Subcutaneous adipose tissue (tissue), 4 donors: ENCODE data around the gene B4GALT2. TPM values are rescaled to one million over a fixed set of nuclear protein-coding genes. Genes with fewer than 3 reads are reported as not detected.

Experiments used
- total RNA-seq, 4 donors: library from RNA; depleted of rRNA; stranded (reverse); fragments of >200 nt; gene quantifications; one replicate each; pipeline ENCODE4 v1.1.0, GENCODE V29; 2016
- TF ChIP-seq, protein P1 (sequence below): fragments of 450-650 bp; IDR thresholded peaks from one replicate; pipeline ENCODE4 v1.5.1; 2016; ENCODE audit warnings: low read depth, mild to moderate bottlenecking, control low read depth, antibody characterized with exemption, moderate library complexity

The B4GALT2 gene
- total RNA-seq, 4 donors from 2014 or later = 21.1 to 44.3 (median 26.7) TPM

DNA sequence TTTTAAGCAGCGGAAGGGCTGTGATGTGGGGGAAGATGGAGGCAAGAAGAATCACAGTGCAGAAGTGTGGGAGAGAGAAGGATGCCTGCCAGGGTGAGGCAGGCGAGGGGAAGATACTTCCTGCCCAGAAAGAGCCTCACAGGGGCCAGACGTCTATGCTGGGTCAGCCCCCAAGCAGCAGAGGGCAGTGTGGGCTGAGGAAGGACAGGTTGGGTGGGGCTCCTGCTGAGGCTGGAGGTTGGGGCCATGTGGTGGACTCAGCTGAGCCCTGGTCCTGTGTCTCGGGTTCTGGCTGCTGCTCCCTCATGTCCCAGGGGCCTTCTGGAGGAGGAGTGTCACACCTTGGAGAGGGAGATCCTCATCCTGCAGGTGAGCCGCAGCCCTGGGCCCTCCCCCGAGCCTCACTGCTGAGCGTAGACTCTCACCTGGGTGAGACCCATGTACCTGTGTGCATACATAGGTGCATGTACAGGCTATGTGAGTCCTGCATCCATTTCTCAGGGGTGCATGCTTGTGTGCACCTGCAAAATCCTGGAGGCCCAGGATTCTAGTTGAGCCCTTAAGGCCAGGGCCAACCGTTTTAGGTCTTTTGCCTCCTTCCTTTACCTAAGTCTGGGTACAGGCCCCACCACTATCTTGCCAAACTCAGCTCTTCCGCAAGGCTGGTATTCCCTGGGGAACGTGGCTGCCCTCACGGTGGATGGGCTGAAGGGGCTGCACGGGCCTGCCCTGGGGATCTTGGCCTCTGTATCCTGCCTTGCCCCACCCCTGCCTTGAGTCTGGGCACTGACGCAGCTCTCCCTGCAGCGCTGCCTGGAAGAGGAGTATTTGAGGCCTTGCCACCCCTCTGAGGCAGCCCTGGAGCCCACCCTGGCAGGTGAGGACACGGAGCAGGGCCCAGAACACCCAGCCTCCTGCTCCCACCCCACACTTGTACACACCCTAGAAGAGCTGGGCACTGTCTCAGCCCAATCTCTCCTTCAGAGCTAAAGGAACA lies 16.1 kb downstream of the B4GALT2 start:
- TF ChIP-seq, protein P1, sequence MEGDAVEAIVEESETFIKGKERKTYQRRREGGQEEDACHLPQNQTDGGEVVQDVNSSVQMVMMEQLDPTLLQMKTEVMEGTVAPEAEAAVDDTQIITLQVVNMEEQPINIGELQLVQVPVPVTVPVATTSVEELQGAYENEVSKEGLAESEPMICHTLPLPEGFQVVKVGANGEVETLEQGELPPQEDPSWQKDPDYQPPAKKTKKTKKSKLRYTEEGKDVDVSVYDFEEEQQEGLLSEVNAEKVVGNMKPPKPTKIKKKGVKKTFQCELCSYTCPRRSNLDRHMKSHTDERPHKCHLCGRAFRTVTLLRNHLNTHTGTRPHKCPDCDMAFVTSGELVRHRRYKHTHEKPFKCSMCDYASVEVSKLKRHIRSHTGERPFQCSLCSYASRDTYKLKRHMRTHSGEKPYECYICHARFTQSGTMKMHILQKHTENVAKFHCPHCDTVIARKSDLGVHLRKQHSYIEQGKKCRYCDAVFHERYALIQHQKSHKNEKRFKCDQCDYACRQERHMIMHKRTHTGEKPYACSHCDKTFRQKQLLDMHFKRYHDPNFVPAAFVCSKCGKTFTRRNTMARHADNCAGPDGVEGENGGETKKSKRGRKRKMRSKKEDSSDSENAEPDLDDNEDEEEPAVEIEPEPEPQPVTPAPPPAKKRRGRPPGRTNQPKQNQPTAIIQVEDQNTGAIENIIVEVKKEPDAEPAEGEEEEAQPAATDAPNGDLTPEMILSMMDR = no peak

- TF ChIP-seq, protein P1 = no peak
Observed at GRCh38 chr1:43995984-43996732, 17.1 kb downstream of the B4GALT2 start.

DNA sequence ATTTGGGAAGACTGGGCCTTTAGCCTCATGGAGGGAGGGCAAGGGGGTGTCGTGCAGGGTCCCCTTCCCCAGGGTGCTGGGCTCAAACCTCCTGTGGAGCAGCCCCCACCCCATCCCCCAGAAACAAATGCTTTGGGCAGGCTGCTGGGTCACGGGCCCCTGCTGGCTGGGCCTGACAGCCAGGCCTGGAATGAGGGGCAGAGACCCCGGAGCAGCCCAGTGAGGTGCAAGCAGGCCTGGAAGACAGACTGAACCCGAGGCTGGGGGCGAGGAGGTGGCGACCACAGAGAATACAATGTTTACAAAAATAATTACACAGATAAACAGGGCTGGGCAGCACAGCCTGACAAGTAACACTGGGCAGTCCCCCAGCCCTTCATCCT lies 17.7 kb downstream of the B4GALT2 start:
- TF ChIP-seq, protein P1 = no peak

GRCh38 chr1:43997295-43997999 lies 18.4 kb downstream of the B4GALT2 start:
- TF ChIP-seq, protein P1 = no peak

DNA sequence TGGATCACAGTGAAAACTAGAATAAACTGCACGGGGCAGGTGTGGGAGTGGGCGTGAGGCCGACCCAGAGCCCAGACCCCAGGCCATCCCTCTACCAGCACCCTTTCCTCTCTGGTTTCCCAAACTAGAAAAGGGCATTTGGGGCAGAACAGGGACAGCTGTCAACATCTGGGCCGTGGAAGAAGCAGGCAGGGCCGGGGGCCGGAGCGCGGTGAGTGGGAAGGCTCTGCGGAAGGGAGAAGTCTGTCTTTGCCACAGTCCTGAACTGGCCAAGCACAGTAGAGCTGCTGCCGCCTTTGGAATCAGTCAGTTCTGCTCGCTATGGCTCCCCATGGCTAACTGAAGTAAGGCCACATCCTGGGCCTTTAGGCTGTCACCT lies 19.0 kb downstream of the B4GALT2 start:
- TF ChIP-seq, protein P1 = no peak

GRCh38 chr1:43999455-43999854 lies 20.4 kb downstream of the B4GALT2 start:
- TF ChIP-seq, protein P1 = no peak
